ENCODE results near the gene UBQLN4. TPM values are rescaled to one million over a fixed set of nuclear protein-coding genes. Genes with fewer than 3 reads are reported as not detected.

Gene UBQLN4
- total and polyA plus RNA-seq, 9 of the 15 experiments (the other 6 are each of a cell fraction or from before 2014, with no cell fraction given), result 13.5 to 65.5 (median 37.0) TPM

DNA sequence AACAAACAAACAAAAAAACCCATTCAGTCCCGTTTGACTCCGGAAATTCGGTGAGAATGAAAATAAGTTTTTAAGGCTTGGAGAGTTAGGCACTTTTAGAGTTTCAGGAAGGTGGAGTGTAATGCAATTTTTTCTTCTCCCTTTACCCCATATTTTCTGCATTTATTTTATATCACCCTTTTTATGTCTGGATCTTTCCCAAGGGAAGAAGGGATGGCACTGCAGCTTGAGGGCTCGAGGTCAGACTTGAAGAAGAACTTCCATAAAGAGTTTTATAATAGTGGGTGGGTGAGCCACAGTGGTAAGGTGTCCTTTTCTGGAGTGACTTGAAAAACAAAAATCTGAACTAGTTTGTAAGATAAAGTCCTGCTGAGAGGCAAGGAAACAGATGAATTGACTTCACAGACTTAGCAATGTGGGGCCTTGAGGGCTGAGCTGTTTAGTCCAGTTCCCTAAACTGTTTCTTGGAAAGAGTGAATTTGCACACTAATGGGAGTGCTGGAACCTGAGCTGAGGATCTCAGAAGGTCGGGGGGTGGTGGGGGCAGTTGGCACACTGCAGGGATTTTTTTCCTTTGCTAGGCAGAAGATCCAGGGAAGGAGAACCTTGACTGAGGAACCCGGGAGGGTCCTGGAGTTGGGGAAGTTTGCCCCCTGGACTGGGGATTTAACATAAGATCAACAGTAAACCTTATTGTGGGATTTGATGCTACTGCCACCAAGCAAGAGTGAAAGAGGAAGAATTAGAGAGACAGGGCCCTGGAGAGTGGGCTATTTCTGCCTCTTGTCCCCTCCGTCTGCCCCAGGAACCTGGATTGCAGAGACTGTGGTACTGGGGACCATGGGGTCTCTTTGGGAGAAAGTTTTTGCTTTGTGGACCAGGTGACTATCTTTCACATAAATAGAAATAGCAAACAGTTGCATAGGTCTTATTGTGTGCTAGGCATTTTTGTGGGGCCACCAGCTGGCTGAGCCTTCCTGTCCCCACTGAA, 30.5 kb upstream of the UBQLN4 start (continued):
- no peak for TF ChIP-seq ZBTB7A (IDR thresholded peaks at IDR 0.05; ENCODE audit: borderline replicate concordance, control insufficient read depth, low read depth, low read length)
- TF ChIP-seq DACH1 (IDR thresholded peaks at IDR 0.05; ENCODE audit: partially characterized antibody), result no peak
- TF ChIP-seq CHD4 (IDR thresholded peaks at IDR 0.05; ENCODE audit: insufficient read depth, insufficient replicate concordance, low read depth, low read length, poor library complexity, severe bottlenecking), result no peak
- no peak for TF ChIP-seq LCOR (CRISPR knock-in tag; IDR thresholded peaks at IDR 0.05)
- TF ChIP-seq RBM22 (IDR thresholded peaks at IDR 0.05; ENCODE audit: low read depth, low read length, poor library complexity, severe bottlenecking), result no peak
- TF ChIP-seq RCOR1 (IDR thresholded peaks at IDR 0.05; ENCODE audit: borderline replicate concordance in 1 of 2, low read depth in 2 of 2, low read length in 2 of 2), result no peak
- TF ChIP-seq MTA1 (IDR thresholded peaks at IDR 0.05; ENCODE audit: borderline replicate concordance), result no peak
- no peak for TF ChIP-seq TAF1 (IDR thresholded peaks at IDR 0.05; ENCODE audit: control insufficient read depth, extremely low read depth, insufficient read depth, low read length, severe bottlenecking)
- TF ChIP-seq ZFPM2 (CRISPR knock-in tag; IDR thresholded peaks at IDR 0.05), result no peak
- TF ChIP-seq, protein P1, sequence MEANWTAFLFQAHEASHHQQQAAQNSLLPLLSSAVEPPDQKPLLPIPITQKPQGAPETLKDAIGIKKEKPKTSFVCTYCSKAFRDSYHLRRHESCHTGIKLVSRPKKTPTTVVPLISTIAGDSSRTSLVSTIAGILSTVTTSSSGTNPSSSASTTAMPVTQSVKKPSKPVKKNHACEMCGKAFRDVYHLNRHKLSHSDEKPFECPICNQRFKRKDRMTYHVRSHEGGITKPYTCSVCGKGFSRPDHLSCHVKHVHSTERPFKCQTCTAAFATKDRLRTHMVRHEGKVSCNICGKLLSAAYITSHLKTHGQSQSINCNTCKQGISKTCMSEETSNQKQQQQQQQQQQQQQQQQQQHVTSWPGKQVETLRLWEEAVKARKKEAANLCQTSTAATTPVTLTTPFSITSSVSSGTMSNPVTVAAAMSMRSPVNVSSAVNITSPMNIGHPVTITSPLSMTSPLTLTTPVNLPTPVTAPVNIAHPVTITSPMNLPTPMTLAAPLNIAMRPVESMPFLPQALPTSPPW (CRISPR knock-in tag; IDR thresholded peaks at IDR 0.05), result peak; percentile 54
- TF ChIP-seq KAT7 (CRISPR knock-in tag; IDR thresholded peaks at IDR 0.05; ENCODE audit: borderline replicate concordance), result no peak
- TF ChIP-seq HNRNPL (IDR thresholded peaks at IDR 0.05; ENCODE audit: low read depth, low read length), result no peak
- TF ChIP-seq, protein P2, sequence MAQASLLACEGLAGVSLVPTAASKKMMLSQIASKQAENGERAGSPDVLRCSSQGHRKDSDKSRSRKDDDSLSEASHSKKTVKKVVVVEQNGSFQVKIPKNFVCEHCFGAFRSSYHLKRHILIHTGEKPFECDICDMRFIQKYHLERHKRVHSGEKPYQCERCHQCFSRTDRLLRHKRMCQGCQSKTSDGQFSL (CRISPR knock-in tag; IDR thresholded peaks at IDR 0.05), result no peak
- TF ChIP-seq, protein P2 (tag; IDR thresholded peaks at IDR 0.05), result peak in 1 of 2 experiments; percentile 93; a peak in 2 of 4 replicates
- TF ChIP-seq RBM14 (IDR thresholded peaks at IDR 0.05; ENCODE audit: borderline replicate concordance, insufficient read depth, low read depth, low read length), result no peak
- TF ChIP-seq ZNF134 (CRISPR knock-in tag; conservative IDR thresholded peaks at IDR 0.05), result no peak
- peak; percentile 31 to 54; a peak in 2 of 4 replicates for TF ChIP-seq KDM1A (IDR thresholded peaks at IDR 0.05)
- no peak for TF ChIP-seq U2AF2 (optimal IDR thresholded peaks at IDR 0.05; ENCODE audit: low read depth, low read length)
- no peak for TF ChIP-seq ZNF3 (CRISPR knock-in tag; IDR thresholded peaks at IDR 0.05)
- TF ChIP-seq ELF2 (CRISPR knock-in tag; IDR thresholded peaks at IDR 0.05), result no peak
- TF ChIP-seq, protein P3, sequence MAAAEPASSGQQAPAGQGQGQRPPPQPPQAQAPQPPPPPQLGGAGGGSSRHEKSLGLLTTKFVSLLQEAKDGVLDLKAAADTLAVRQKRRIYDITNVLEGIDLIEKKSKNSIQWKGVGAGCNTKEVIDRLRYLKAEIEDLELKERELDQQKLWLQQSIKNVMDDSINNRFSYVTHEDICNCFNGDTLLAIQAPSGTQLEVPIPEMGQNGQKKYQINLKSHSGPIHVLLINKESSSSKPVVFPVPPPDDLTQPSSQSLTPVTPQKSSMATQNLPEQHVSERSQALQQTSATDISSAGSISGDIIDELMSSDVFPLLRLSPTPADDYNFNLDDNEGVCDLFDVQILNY (CRISPR knock-in tag; IDR thresholded peaks at IDR 0.05), result no peak
- no peak for TF ChIP-seq HNRNPK (IDR thresholded peaks at IDR 0.05; ENCODE audit: low read depth, low read length, poor library complexity, severe bottlenecking)
